Endometrium (tissue), 2 donors: ENCODE results near the gene FJX1.
"Not testable (repeated sequence)": the region's sequence is repeated elsewhere in the genome, so short reads cannot be mapped to it uniquely, and the experiment has no call there.

ENCODE experiments used
- FAIRE-seq: peaks from 2 replicates; lab custom pipeline; 2012; peaks lifted over from hg19 to GRCh38; lab: Jason Lieb, UNC
- donor health status: control.
- donor health status: control.

FJX1 gene

DNA sequence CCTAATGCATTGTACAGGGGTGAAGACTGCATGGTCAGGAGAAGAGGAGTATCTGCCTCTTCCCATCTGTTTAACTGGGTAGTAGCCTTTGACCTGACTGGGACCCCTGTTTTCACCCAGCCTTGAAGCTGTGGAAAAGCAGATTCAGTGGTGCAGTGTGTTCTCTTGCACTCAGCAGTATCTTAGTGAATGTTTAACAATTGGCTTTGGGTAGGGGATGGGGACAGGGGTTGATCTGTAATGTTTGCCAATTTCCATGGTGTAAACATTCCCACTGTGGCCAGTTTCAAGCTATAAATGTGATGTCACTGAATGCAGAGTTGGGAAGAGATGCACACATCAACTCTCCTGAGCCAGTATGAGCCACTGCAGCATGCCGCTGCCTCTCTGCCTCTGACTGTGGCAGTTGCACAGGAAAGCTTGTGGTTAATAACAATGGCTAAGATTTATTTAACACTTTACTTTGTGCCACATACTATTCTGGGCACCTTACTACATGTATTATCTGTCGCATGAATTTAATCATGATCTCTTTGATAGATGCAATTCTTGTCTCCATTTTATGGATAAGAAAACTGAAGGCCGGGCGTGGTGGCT is 15.7 kb downstream of the FJX1 start:
- FAIRE-seq = no peak

DNA sequence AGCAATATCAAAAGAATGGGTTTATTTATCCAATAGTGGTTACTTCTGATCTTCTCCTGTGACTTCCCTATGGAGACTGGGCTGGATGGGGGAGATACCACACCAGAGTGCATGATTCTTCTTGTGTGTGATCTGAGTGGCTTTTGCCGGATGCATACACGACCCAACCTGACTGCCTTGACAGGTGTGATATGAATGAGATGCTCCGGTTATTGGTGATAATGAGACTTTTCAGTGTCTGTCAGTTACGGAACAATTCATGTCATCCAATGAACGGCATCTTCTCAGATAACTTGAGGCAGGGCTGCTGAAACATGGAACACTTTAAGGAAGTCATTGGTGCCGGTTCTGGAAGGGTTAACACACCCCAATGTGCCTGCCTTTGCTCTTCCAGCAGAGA is 17.7 kb downstream of the FJX1 start:
- FAIRE-seq = no peak

DNA sequence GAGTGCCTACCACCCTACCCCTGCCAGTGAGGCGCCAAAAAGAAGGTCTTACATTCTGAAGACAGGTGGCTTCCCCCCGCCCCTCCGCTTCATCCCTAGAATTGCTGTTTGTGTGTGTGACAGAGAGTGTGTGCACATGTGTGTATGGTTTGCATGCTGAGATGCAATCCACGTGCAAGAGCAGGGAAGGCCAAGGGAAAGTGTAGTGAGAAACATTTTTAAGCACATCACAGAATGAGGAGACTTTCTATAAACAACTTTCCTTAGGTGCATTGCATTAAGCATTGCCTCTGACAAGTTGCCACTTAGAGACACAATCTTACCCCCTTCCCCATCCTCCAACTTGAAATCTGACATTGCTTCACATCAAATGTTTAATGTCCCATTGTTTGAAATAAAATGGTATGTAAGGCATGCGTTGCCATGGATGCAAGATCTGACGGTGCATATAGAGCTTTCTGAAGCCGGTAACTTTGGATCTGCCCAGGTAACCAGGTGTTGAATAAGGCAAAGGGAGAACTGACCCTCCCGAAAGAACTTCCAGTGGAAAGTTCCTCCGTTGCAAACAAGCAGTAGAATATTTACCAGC is 21.4 kb downstream of the FJX1 start:
- FAIRE-seq = no peak

DNA sequence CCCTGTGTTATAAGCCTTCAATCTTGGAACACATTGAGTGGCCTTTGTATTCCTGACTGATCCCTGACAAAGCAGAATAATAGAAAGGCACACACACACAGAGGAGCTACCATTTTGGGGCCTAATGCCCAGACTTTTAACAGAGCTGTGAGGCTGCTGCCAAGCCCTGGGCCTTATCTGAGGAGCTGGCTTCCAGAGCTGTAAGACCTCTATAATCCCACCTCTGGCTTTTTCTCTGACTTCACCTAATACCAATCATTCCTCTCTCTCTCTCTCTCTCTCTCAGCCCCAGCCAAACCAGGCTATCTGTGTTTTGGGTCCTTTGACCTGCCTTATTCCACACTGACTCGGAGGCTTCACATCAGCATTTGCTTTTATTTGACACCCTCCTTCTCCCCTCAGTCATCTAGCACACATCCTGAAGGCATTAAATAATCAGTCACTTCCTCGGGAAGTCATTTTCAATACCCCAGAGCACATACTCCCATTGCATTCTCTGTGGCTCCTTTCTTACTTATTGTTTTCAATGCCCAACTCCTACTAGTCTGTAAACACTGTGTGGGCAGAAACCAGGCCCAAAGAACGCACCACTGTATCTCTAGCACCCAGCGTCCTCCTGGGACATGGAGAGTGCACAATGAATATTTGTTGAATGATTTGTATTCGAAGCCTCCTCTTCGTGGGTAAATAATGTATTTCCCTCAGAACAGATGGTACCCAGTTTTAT is 23.1 kb downstream of the FJX1 start:
- no peak for FAIRE-seq

DNA sequence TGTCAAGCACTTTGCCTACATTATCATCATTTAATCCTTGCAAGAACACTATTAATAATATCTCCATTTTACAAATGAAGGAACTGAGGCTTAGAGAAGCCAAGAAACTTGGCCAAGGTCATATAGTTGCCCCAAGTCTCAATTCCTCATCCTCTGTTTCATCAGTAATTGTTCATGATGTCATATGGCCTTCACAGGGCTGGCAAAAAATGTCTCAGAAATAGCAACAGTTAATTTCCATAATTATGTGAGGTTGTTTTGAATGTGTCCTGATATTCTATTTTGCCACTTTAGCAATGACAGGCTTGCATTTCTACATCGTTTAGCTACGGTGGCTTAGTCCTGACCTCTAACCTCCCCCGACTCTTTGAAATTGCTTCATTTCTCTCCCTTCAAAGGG is 23.7 kb downstream of the FJX1 start:
- FAIRE-seq = no peak

DNA sequence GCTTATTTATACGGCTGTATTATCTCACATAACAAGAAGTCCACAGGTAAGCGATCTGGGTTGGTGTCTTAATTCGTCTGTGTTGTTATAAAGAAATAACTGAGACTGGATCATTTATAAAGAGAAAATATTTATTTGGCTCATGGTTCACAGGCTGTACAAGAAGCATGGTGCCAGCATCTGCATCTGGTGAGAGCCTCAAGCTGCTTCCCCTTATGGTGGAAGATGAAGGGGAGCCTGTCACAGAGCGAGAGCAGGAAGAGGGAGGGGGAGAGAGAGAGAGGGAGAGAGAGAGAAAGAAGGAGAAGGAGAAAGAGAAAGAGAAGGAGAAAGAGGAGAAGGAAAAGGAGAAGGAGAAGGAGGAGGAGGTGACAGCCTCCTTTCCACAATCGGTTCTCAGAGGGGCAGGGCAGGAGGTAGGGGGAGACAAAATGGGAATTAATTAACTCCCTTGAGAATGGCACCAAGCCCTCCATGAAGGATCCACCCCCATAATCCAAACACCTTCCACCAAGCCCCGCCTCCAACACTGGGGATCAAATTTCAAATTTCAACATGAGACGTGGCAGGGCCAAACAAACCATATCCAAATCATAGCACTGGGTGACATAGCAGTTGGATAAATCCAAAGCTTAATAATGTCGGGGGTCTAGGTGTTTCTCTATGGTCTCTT is 29.3 kb downstream of the FJX1 start:
- no peak for FAIRE-seq

DNA sequence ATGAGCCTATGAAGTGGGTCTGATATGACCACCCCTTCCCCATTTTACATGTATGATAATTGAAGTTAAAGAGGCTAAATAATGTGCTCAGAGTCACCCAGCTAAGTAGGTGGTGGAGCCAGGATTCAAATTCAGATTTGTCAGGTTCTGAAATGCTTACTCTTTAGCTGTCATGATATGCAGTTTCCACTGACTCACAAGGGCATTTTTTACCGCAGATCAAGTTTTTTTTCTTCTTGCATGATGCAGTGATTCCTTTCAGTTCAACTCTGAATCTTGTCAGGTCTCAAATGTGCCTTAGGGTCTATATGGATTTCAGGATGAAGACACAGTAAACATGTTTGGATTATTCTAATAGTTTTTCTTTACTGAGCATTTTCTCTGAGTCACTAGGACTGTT is 31.7 kb downstream of the FJX1 start:
- FAIRE-seq = no peak

DNA sequence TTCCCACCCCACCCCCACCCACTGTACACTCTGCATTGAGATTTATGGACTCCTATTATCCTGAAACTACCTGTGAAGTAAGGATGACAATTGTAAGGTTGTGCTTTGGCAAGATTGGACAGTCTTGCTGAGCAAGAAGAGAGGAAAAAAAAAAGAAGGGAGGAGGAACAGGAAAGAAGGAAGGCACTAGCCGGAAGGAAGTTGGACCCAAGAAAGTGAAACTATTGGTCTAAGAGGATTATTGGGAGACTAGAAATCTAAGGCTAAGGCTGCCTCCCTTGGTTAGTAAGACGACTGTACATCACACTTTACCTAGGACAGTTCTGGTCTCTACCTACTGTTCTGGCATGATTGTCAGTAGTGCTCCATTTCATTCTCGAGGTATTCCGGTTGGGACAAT is 32.2 kb downstream of the FJX1 start:
- FAIRE-seq = no peak

DNA sequence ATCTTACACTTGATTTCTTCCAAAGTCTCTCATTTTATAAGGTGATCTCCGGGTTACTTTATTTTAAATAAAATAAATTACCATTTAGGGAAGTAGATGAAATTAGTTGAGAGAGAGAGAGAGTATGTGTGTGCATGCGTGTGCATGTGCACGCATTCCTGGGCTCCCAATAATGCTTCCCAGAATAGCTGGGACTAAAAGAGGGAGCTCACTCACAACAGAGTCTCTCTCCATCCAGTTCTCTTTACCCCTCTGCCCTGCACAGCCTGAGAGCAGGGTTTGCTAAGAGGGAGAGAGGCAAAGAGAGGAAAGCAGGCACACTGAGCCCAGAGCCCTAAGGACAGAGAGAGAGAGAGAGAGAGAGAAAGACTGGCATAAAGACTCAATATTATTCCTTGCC is 33.0 kb downstream of the FJX1 start:
- no peak for FAIRE-seq

DNA sequence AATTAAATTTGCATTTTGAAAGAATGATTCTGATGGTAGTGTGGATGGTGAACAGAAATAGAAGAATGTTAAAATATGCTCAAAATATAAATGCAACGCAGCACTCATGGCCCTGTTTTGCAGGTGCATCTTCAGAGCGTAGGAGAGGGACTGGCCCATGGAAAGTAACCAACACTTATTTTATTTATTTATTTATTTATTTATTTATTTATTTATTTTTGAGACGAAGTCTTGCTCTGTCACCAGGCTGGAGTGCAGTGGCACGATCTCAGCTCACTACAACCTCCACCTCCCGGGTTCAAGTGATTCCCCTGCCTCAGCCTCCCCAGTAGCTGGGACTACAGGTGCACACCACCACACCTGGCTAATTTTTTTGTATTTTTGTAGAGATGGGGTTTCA is 34.5 kb downstream of the FJX1 start:
- not testable (repeated sequence) for FAIRE-seq

DNA sequence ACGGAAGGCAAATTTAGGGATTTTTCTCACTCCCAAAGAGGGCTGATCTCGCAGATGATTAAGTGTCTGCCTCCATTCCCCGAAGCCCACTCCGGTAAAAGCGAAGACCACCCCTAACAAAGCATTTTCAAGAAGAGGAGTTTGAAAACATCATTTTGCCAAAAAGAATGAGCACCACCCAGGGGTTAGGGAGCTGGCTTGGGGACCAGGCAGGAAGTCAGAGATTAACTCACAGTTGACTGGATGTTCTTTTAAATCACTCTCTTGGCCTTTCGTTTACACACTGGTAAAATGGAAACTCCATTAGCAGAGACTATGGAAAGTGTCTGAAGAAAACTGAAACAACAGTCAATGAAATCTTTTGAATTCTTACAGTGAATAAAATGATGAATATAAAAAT is 36.5 kb downstream of the FJX1 start:
- no peak for FAIRE-seq

DNA sequence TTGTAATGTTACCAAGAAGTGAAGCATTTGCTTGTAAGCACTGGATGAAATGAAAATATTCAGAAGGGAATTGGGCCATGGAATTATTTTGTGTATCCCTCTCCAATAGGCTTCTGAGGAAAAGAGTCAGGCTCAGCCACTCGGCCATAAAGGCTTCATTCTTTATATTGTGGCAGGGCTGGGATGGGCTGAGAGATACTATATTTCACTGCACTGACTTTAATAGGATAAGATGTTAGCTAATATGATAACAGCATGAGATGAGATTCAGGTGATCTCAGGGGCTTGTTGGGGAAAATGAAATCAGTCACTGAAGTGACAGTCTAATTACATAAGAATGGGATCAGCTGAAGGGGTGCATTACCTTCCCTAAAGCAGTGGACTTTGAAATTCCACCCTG is 37.0 kb downstream of the FJX1 start:
- no peak for FAIRE-seq

DNA sequence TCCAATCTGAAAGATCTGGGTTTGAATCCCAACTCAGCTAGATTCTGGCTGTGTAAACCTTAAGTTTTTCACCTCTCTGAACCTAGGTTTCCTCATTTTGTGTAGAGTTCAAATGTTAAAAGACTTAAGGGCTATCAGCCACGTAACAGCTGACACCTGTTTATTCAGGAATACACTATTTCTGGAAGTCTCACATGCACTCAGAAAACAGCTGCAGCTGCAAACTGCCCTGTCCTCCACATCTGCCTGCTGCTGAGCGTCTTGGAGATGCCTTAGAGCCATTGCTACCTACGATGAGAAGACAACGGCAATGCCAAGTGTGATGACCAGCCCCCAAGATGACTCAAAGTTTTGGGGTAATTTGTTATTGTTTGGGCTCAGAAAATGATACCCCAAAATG is 37.6 kb downstream of the FJX1 start:
- FAIRE-seq = no peak

DNA sequence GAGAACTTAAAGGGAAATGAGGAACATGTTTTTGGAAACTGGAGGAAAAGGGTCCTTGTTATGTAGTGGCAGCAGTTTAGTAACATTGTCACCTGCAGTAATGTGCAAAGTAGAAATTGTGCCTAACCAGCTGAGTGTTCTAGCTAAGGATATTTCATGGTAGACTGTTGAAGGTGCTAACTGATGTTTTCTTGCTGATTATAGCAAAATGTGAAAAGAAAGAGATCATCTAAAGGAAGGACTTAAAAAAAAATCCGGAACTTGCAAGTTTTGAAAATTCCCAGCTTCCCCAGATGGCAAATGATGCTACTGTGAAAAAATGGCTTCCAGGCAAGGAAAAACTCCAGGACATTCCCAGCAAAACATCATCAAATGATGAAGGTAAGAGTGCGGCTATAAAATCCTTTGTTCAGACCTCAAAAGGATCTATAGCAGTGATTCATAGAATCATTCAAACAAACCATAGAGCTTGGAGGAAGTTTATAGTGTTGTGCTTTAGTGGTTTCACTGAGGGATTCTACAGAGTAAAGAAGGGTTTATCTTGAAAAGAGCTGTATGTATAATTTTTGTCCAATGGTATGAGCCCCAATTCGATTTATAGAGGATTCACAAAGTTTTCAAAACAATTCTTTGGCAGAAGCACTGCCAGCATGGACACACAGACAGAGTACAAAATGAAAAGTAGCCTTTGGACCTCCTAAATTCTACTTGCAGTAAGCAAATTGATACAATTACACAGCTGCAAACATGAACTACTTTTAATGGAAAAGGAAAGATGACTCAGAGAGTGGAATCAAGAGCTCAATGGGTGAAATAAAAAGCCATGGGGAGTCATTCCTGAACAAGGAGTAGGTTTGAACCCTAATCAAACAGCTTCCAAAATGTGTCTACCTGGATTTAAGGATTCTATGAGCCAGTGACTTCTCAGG is 40.0 kb downstream of the FJX1 start:
- FAIRE-seq = no peak

DNA sequence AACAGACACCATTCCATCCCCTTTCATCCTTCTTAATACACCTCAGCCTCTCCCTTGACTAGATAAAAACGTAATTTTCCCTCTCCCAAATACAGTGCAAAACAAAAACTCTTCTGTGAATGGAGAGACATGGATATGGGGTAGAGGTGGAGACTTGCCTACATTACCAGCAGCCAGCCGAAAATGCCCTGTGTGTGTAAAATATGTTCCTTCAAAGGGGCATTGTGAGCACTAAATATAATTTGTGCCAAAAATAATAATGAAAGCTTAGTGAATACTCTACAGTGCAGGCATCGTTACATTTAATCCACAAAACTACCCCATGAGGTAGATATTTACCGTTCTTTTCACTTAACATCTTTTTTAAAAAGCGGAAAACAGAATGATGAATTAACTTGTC is 43.3 kb downstream of the FJX1 start:
- no peak for FAIRE-seq

DNA sequence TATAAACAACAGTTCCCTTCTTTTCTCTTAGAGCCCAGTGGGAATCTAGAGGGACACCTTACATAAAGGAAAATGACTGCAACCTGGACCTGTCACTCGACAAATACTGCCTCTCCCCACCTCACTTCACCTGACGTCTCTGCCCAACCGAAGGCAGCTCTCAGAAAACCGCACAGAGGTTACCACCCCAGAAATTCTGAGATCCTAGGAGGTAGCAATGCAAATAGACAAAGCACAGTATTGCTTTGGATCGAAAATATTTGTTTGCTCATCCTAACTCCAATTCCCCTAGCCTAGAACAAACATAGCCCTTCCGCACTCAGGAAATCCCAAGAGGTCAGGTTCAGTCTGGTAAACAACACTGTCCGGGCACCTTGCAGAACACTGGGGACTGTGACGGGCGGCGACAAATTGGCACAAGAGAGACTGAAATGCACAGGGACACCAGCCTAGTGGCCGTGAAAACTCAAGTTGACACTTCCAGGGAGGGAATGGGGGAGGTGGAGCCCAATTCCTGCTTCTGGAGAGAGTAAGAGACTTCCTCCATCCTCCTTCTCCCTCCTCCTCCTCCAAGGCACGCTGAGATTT is 43.9 kb downstream of the FJX1 start:
- FAIRE-seq = no peak

DNA sequence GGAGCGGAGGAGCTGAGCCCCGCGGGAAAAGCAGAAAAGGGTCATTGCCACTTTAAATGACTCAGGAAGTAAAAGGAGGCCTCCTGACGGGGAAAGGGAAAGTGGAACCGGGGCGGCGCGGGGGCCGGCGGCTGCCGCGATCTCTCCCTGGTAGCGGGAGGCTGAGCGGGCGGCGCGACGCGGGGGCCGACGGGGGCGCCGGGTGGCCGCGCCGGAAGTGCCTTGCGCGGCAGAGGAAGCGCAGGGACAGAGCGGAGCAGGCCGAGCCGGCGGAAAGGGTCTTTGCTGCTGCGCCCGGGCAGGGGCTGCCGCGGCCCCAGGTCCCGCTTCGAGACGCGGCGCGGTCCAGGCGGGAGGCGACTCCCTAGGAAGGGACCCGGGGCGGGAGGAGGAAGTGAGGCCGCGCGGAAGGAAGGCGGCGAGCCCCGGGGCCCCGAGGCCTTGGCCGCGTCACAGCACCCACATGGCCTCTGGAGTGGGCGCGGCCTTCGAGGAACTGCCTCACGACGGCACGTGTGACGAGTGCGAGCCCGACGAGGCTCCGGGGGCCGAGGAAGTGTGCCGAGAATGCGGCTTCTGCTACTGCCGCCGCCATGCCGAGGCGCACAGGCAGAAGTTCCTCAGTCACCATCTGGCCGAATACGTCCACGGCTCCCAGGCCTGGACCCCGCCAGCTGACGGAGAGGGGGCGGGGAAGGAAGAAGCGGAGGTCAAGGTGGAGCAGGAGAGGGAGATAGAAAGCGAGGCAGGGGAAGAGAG is 44.6 kb downstream of the FJX1 start, which contains the start of gene TRIM44:
TRIM44 (plus strand) TSS at position 127 of the 759 bp plus-strand sequence; CDS start at position 464, 337 bp downstream.
- no peak for FAIRE-seq

DNA sequence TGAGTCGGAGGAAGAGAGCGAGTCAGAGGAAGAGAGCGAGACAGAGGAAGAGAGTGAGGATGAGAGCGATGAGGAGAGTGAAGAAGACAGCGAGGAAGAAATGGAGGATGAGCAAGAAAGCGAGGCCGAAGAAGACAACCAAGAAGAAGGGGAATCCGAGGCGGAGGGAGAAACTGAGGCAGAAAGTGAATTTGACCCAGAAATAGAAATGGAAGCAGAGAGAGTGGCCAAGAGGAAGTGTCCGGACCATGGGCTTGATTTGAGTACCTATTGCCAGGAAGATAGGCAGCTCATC is 45.1 kb downstream of the FJX1 start:
- FAIRE-seq = no peak

DNA sequence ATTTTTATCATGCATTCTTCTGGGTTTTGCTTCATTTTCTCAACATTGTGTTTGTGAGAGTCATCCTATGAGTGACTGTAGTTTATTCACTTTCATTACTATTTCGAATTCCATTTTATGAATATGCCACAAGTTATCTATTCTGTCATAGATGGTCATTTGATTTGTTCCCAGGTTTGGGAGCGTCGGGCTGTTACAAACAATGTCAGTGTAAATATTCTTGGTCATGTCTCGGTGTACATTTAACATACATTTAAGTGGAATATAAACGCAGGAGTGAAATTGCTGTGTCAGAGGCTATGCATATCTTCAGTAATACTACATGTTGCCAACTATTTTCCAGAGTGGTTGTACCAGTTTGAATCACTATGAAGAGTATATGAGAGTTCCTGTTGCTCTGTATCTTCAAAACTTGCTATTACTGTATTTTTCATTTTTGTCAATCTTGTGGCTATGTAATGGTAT is 46.7 kb downstream of the FJX1 start:
- no peak for FAIRE-seq

DNA sequence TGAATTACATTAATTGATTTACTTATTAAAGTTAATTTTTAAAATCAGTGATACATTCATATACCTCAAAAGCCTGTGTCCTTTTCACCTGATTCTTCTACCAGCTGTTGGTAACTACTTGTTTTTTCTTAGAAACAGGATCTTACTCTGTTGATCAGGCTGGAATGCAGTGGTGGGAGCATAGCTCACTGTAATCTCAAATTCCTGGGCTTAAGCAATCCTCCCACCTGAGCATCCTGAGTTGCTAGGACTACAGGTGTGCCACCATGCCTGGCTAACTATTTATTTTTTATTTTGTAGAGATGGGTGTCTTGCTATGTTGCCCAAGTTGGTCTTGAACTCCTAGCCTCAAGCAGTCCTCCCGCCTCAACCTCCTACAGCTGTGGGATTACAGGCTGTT is 49.0 kb downstream of the FJX1 start:
- FAIRE-seq = no peak

DNA sequence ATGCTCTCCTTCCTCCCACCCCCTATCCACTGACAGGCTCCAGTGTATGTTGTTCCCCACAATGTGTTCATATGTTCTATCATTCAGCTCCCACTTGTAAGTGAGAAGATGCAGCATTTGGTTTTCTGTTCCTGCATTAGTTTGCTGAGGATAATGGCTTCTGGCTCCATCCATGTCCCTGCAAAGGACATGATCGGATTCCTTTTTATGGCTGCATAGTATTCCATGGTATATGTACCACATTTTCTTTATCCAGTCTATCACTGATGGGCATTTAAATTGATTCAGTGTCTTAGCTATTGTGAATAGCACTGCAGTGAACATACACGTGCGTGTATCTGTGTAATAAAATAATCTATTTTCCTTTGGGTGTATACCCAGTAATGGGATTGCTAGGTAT is 50.1 kb downstream of the FJX1 start:
- FAIRE-seq = not testable (repeated sequence)
